ENCODE data around the gene KCNMA1.
"Not testable (repeated sequence)": the region's sequence is repeated elsewhere in the genome, so short reads cannot be mapped to it uniquely, and the experiment has no call there.

KCNMA1 gene

DNA sequence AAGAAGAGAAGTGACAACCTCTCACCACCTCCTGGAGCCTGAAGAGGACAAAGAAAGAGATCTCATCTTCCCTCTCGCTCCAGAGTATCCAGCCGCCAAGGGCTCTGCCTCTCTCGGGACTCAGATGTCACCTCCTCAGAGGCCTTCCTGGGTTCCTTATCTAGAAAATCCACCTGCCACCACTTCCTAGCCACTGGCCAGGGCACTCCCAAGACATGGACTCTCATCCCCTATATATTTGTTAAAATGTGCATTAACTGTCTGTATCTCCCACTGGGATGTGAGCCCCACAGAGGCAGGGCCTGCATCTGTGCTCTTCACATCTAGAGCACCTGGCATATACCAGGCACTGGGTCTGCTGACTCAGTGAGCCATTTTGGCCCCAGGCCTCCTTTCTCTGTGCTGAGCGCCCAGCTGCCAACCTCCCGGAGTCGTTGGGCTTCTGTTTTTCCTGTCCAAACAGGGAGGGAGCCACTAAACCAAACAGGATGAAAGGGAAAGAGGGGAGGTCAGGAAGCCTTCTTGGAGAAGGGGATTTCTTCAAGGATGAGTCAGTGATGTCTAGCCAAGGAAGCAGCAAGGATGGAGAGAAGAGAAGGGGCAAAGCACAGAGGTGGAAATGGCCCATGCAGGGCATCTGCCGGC lies 58.9 kb downstream of the KCNMA1 start:
- no peak for DNase-seq

DNA sequence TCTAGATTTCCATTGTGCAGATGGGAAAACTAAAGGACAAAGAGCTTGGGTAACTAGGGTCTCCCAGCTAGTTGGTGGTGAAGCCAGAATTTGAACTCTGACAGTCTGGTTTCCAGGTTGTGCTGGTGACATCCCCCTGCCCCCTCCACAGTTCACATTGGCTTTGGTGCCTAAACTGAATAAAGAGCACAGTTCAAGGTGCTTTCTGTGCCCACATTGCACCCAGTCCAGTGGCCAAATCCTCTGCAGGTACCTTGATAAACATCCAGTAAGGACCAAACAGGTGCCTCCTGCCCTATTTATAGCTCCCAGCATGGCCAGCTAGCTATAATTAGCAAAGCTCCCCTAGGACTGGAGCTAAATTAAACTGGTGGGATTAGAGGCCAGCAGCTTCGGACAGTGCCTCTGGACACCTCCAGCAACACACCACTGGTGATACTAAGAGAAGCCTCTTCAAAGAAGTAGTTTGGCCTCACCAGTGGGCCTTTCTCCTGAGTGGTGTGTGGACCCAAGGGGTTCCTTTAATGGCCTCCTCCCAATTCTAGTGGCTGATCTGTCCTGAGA lies 59.9 kb downstream of the KCNMA1 start:
- no peak for DNase-seq

DNA sequence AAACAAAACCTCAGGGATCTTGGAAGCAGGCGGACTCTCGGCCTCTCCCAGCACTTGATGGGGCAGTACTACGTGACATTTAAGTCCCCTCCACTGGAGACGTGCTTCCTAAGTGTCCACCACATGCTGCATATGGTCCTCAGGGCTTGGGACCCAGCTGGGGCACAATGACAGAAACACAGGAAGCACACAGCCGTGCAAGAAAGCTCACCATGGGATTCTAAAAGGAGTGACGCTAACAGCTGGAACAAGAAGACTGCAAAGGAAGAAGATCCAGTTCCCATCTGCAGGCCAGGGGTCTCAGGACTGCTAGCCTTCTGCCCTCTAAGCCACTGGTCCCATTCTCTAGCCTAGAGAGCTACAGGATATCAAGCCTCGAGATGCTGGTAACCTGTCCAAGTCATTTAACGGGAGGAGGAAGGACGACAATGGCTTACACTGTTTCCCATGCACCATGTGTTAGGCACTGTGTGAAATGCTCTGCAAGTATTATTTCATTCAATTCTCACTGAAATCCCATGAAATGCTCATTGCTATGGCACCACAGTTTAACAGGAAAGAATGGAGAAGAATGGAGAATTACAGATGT lies 61.1 kb downstream of the KCNMA1 start:
- DNase-seq, result no peak

DNA sequence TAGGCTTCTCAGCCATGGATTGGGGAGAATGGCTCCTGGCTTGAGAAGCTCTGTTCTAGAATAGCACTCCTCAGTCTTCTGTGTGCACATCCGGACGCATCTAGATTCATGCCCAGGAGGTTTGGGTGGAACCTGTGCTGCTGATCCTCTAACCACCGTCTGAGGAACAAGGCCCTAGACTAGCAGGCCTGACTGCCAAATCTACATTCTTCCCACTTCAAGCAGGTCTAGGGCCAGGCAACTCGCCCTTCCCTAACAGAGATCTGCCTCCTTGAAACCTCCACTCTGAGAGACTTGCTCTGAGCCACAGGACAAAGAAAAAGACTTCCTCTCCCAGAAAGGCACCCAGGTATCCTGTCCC lies 61.6 kb downstream of the KCNMA1 start:
- DNase-seq, result no peak

DNA sequence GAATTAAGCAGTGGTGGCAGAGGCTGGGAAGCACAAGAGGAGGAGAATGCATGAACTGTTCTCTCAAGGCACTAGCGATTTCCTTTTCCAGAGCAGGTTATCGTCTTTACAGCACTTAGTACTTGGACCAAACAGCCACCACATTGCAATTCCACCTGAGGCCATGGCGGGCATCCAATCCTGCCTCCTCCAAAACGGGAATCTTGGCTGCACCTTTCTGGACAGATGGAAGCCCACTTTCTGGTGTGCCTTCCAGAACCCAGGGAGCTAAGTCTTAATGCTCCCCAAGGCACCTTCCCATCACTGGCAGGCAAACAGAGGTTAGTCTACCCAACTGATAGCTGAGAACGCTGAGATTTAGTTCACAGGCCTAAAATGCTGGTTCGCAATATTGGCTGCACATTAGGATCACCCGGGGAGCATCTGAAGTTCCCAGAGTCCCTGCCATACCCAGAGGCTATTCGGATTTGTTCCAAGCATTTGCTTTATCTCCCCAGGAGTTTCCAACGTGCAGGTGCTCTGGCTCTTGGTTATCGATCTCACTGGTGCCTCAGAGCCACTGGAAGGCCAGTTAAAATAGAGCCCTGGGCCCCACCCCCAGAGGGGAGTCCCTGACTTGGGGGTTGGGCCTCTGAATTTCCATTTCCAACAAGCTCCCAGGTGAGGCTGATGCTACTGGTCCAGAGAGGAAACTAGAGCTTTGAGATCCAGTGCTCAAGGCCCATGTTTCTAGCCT lies 62.2 kb downstream of the KCNMA1 start:
- DNase-seq, result no peak

DNA sequence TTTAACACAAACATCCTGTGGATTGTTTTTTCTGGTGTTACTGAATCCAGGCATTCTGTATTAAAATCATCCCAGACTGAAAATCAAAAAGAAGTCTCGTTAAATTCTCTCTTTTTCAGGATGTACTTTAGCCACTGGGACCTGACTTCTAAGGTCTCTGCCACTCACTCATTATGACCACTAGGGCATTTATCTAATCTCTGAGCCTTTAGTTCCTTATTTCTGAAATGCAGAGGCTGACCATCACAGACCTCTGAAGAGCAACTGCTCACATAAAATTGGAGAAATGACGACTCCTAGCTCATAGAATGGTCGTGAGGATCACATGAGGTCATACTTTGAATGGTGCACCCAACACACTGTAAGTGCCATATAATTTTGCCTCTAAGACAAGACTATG lies 63.2 kb downstream of the KCNMA1 start:
- no peak for DNase-seq

DNA sequence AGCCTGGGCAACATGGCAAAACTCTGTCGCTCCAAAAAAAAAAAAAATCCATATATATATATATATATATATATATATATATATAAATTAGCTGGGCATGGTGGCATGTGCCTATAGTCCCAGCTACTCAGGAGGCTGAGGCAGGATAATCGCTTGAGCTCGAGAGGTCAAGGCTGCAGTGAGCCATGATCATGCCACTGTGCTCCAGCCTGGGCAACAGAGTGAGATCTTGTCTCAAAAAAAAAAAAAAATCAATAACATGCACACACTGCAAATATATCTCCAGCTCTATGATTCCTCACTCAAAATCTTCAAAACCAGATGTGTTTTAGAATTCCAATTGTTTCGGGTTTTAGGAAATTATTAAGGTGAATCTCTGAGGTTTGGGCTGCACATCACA lies 65.1 kb downstream of the KCNMA1 start:
- DNase-seq, result not testable (repeated sequence)

DNA sequence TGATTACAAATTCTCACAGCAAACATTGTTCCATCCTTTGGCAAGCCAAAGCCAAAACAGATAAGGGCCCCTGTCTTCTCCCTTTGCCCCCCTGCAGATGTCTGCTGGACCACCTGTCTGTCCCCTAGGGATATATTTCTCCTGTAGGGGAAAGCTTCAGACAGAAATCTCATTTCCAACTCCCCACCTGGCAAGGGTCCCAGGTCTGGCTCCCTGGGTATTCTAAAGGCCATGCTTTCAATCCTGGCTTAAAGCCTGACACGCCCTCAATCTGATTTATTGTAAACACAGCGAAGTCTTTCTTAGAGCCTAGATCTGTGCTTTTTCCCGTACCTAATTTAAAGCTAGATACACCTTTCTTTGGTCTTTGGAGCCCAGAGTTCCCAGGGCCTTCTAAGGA lies 66.1 kb downstream of the KCNMA1 start:
- no peak for DNase-seq

DNA sequence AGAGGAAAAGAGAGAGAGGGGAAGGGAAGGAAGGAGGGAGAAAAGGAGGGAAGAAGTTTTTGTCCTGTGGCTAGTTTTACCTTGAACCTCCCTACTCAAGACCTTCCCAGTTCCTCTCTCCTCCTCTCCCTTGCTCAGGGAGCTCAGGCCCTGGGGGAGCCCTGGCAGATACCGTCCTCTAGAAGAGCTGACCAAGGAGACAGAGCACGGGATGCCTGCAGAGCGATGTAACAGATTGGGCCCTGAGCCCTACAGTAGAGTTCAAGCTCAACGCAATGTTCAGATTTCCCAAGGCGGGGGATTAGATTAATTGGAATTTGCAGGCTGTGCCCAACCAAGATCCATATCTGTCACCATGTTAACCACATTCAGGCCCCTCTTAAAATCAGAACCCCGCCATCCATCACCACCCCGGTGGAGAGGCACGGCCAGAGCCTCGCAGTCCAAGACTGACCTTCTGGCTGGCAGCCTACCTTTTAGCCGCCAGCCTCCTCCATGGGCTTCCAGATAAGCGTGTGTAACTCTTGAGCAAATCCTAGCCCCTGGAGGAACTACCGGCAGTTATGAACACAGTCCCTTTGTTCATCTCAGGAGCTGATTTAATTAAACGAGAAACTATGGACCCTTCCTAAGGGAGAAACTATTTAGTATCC lies 70.6 kb downstream of the KCNMA1 start:
- no peak for DNase-seq

DNA sequence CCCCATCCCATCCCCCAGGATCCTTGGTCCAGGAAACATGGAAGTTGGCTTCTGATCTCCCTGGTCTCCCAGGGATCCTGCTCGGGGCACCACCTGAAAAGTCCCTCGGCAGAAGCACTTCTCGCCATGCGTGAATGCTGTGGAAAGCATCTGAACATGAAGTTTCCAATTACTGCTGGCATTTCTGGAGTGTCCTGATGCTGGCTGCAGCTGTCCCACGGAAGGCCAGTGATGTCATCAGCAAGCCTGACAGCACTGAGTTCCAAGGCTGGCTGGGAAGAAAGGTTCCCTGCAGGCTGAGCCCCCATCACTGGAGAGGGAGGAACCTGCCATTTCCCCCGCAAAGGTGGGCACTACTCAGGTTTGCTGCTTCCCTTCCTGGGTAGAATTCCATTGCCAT lies 71.4 kb downstream of the KCNMA1 start:
- no peak for DNase-seq

DNA sequence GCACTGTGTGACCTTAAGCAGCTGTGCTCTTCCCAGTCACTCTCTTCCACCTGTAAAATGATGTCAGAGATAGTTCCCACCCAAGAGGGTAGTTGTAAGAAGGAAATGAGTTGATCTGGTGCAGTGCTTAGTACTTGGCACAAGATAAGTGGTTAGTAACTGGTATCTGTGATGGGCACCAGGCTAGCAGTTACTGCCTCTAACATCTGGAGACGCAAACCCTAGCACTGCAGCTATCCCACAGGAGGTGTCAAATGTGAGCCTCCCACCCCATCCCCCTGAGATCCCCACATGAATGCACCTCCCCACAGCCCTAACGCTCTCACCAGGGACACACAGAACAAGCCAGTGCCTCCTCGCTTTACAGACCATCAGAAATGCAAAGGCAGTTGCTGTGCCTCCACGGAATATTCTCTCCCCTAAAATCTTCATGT lies 72.0 kb downstream of the KCNMA1 start:
- no peak for DNase-seq

DNA sequence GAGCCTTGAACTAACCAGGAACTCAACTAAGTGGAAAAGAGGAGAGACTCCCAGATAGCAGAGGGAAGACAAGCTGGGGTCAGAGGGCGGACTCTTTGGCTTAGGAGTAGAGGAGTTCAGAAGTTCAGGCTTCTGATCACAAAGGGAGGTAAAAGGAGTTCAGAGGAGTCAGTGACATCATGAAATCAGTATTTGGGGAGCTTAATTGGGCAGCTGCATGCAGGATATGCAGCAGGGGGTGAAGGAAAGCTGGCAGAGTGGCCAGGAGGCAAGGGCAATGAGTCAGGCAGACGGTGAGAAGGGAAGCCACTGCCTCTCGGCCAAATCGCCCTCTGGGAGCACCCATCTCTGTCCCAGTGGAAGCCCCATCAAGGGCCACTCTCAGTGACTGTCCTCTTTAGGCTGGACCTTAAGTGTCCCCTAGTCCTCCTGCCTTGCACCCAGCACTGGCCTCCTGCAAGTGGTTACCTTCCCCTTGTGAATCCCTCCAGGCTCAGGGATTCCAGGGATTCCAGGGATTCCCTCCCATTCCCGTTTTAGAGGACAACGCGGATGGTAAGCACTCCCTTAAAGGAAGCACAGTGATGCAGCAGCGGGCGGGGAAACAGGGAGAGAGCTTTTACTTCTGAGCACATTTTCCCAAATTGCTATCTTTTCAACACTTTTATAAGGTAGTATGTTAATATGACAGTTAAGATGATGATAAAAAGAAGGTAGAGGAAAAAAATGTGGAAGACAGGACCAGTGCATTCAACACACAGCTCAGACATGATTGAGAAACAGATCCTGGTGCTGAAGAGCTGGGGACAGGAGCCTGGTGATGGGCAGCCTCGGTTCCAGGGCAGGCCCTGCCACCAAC lies 72.6 kb downstream of the KCNMA1 start:
- DNase-seq, result no peak

DNA sequence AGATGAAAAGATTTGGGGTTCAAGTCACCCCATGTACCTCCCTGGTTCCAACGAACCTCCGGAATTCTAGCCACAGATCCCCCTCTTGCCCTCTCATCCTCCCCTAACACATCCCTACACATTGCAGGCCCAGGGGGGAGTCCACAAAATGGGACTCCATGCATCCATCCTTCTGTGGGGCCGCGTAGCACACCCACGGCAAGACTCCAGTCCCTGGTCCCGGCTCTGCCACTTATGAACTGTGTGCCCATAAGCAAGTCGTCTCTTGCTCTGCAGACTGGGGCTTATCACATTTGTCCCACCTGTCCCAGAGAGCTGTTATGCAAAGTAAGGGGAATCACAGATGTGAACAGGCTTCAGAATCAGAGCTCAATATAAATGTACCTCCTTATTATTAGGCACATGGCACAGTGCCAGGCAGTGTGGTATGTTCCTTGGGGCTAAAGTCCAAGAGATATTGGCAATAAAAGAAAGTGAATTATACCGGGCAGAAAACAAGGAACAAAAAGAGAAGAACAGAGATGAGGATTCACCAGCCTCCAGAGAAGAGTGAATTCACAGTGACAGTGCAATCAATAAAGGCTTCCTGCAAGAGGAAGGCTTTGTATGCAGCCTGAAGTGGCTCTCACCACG lies 73.9 kb downstream of the KCNMA1 start:
- DNase-seq, result no peak

DNA sequence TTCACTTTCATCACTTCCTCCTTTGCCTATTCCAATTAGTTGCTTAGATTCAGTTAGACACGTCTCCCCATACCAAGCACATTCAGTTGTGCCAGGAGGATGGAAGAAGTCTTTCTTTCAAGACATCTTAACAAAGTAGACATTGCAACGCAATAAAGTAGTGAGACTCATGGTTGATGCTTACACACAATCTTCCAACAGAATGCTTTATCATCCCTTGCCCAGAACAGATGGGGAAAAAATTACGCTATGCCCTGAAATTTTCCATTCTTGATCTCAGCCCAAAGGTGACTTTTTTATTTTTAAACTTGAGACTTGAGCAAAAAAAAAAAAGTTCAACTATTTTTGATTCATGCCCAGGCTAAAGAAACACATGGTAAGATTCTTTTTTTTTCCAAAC lies 74.9 kb downstream of the KCNMA1 start:
- no peak for DNase-seq

DNA sequence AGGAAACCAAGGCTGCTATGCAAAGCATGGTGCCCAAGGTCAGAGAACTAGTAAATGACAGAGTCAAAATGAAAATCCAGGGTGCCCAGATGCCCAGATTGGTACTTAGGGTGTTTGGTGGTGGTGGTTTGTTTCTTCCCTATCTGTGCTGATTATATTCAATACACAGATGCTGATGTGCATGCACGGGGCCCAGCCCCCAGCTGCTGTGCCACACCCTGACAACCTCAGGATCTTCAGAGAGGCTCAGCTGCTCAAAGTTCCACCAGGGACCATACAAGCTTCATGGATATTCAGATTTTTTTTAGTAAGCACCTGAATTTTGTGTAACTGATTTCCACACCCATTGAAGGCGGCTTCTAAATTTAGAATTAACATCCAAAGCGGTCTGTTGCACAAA lies 75.6 kb downstream of the KCNMA1 start:
- no peak for DNase-seq

DNA sequence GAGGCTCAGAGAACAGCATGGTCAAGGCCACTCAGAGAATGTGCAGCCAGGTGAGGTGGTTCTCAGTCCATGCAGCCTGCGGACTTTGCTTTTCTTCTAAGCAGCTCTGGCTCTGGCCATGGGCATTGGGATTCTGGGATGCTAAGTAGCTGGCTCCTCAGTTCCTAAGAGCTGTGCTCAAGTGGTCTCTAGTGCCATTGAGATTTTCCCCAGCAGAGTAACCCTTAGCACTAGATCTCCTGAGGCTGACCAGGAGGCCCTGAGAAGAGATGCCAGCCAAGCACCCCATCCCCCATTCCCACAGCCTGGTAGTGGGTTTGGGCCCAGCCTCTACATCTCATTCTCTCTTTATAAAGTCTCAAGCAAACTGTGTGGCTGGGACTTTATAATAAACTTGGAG lies 77.1 kb downstream of the KCNMA1 start:
- no peak for DNase-seq

DNA sequence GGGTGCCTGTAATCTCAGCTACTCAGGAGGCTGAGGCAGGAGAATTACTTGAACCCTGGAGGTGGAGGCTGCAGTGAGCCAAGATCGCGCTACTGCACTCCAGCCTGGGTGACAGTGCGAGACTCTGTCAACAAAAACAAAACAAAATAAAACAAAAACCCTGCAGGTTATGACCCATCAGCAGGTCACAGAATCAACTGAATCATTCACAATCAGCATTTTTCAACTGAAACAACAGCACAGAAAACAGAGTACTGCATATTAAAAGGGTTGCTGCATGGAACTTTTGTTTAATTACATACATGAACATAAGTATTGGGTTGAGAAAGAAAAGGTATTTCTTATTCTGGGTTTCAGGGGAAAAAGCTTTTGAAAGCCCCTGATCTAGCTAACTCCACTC lies 77.6 kb downstream of the KCNMA1 start:
- no peak for DNase-seq

DNA sequence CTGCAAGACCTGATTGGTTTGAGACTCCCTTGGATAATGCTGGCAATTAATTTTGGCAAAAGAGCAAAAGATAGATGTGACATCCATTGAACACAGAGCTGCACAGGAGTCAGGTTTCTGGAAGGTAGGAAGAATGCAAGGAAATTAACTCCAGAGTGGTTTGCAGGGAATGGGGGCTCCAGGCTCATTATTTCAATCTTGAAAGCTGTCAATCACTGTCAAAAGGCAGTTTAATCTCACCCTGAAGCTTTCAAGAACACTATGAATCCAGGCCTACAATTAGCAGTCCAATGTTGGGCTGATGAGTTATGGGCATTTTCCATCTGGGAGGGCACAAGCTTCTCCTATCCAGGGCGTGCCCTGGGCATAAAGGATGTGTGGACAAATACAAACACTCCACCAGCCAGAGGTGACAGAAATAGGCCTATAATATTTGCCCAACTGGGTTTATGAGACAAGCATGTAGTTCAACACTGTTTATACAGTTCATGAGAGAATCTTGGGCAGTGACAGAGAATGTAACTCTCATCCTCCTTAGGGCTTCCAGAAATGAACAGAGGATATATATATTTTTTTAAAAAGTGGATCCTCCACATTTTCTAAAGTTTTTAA lies 80.5 kb downstream of the KCNMA1 start:
- no peak for DNase-seq

DNA sequence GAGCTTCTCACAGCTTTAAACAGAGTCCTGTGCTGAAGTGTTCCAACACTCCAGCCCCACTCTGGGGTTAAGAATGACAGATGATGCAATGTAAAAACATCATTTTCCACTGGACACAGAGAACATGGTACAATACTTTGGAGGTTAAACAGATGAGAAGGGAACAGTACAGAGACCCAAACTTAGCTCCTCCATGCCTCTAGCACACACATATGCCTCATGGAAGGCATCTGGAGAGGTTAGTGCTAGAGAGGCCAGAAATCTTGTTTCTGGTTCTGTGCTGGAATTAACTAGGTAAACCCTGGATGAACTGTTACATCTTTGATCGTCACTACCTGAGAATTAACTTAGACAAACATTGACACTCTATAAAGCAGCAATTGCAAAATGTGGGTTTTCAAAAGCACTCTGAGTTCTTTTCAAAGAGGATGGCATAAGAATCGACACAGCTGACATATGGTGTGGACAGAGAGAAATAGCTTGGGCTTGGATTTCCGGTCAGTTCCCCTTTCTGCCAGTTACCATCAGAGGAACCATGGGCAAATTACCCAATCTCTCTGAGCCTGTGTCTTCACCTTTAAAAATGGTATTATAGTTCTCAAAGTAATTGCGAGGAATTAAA lies 81.9 kb downstream of the KCNMA1 start:
- DNase-seq, result no peak

DNA sequence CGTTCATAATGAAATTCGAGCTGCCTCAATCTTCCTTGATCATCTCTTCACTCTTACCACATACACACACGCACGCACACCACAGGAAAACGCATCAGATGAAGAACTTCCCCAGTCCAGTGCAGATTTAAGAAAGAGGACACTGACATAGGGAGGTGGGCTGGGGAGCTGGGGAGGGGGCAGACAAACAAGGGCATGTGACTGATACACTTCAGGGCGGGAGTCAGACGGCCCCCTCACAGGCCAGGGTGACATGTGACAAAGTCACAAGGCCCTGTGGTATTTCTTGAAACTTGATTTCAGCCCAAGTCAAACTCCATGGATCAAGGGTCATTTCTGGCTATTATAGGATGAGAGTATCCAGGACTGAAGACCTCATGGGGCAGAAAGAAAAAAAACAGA lies 82.6 kb downstream of the KCNMA1 start:
- DNase-seq, result no peak

DNA sequence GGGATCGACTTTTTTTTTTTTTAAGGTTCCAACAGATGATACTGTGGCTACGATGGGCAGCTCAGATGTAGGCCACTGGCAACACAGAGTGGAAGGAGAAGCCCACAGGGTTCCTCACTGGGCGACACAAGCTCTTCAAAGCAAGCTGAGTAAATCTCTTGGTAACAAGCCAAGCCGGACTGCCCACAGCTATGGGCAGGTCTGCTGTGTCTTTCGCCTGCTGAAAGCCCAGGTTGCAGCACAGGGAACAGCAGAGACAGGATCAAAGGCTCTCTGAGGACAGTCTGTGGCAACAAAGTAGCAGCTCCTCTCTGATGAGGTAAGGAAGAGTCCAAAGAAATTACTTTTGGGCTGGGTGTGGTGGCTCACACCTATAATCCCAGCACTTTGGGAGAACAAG lies 83.6 kb downstream of the KCNMA1 start:
- DNase-seq, result no peak

All from CD4-positive, alpha-beta T cell treated with Interleukin-4 for 4 hours (primary cell).